HEK293T (cell line): Measurements from ENCODE around the gene CHTF8.

Experiments used
- CTCF ChIA-PET: fragments of 350-600 bp; formaldehyde crosslinking; extraction: SDS; loops from one replicate; lab custom pipeline; 2021; ENCODE audit warnings: antibody characterized with exemption, inconsistent platforms; lab: Yijun Ruan, JAX
- POLR2A ChIA-PET: fragments of 350-600 bp; formaldehyde crosslinking; extraction: SDS; loops from one replicate; lab custom pipeline; 2020; ENCODE audit warnings: antibody characterized with exemption, inconsistent platforms; lab: Yijun Ruan, JAX
- DNase-seq: peaks from one replicate; pipeline ENCODE4 v3.0.0; 2012; ENCODE audit warnings: mixed read lengths; ENCODE audit errors: extremely low spot score
- ARNT ChIP-seq: fragments of 450-650 bp; IDR thresholded peaks from 2 replicates; pipeline ENCODE4 v1.6.1; 2017; ENCODE audit warnings: mild to moderate bottlenecking
- BHLHE40 ChIP-seq: fragments of 450-650 bp; IDR thresholded peaks from 2 replicates; pipeline ENCODE4 v1.6.1; 2016; ENCODE audit warnings: mild to moderate bottlenecking, moderate library complexity, borderline replicate concordance
- CTBP1 ChIP-seq: fragments of 450-650 bp; IDR thresholded peaks from 2 replicates; pipeline ENCODE4 v1.6.1; 2016; ENCODE audit warnings: borderline replicate concordance
- ELF4 ChIP-seq: fragments of 450-650 bp; IDR thresholded peaks from 2 replicates; pipeline ENCODE4 v1.6.1; 2017; ENCODE audit warnings: antibody characterized with exemption
- FOXA1 ChIP-seq: fragments of 450-650 bp; IDR thresholded peaks from 2 replicates; pipeline ENCODE4 v1.6.1; 2016; ENCODE audit warnings: mild to moderate bottlenecking
- FOXK2 ChIP-seq: fragments of 450-650 bp; IDR thresholded peaks from 2 replicates; pipeline ENCODE4 v1.6.1; 2016; ENCODE audit warnings: mild to moderate bottlenecking
- FOXM1 ChIP-seq: fragments of 450-650 bp; IDR thresholded peaks from 2 replicates; pipeline ENCODE4 v1.6.1; 2017; ENCODE audit warnings: mild to moderate bottlenecking, borderline replicate concordance
- HDGF ChIP-seq: fragments of 450-650 bp; IDR thresholded peaks from 2 replicates; pipeline ENCODE4 v1.6.1; 2017; ENCODE audit warnings: antibody characterized with exemption, borderline replicate concordance
- L3MBTL2 ChIP-seq: fragments of 450-650 bp; conservative IDR thresholded peaks from 2 replicates; pipeline ENCODE4 v1.6.1; 2016; ENCODE audit warnings: mild to moderate bottlenecking
- LEF1 ChIP-seq: fragments of 450-650 bp; IDR thresholded peaks from 2 replicates; pipeline ENCODE4 v1.6.1; 2017; ENCODE audit warnings: mild to moderate bottlenecking, borderline replicate concordance
- NFRKB ChIP-seq: fragments of 450-650 bp; IDR thresholded peaks from 2 replicates; pipeline ENCODE4 v1.6.1; 2016; ENCODE audit warnings: mild to moderate bottlenecking, moderate library complexity
- PKNOX1 ChIP-seq: fragments of 450-650 bp; IDR thresholded peaks from 2 replicates; pipeline ENCODE4 v1.6.1; 2016
- SP1 ChIP-seq: fragments of 450-650 bp; IDR thresholded peaks from 2 replicates; pipeline ENCODE4 v1.6.1; 2017
- SUZ12 ChIP-seq: fragments of 450-650 bp; IDR thresholded peaks from 2 replicates; pipeline ENCODE4 v1.6.1; 2016; ENCODE audit warnings: mild to moderate bottlenecking
- TARDBP ChIP-seq: fragments of 450-650 bp; IDR thresholded peaks from 2 replicates; pipeline ENCODE4 v1.6.1; 2016
- ZNF384 ChIP-seq: fragments of 450-650 bp; IDR thresholded peaks from 2 replicates; pipeline ENCODE4 v1.6.1; 2016

Gene CHTF8

GRCh38 chr16:69116256-69116875 is 16.0 kb downstream of the CHTF8 start:
- TF ChIP-seq LEF1, result no peak
- no peak for TF ChIP-seq PKNOX1
- no peak for TF ChIP-seq SP1
- TF ChIP-seq ZNF384, result no peak
- no peak for TF ChIP-seq NFRKB
- TF ChIP-seq HDGF, result no peak
- no peak for TF ChIP-seq FOXK2
- ChIA-PET POLR2A (no interaction called here), CTCF (no interaction called here)
- DNase-seq, result no peak

GRCh38 chr16:69115837-69116236 is 16.6 kb downstream of the CHTF8 start:
- no peak for DNase-seq
- no peak for TF ChIP-seq FOXK2
- no peak for TF ChIP-seq SUZ12
- TF ChIP-seq BHLHE40, result no peak
- no peak for TF ChIP-seq FOXM1
- no peak for TF ChIP-seq ELF4
- no peak for TF ChIP-seq FOXA1
- no peak for TF ChIP-seq ARNT
- no peak for TF ChIP-seq TARDBP
- TF ChIP-seq NFRKB, result no peak
- no peak for TF ChIP-seq LEF1
- no peak for TF ChIP-seq CTBP1
- no peak for TF ChIP-seq ZNF384
- TF ChIP-seq PKNOX1, result no peak
- TF ChIP-seq SP1, result no peak
- TF ChIP-seq L3MBTL2, result no peak
- no peak for TF ChIP-seq HDGF
- ChIA-PET POLR2A (no interaction called here), CTCF (no interaction called here)

- no peak for DNase-seq
- ChIA-PET CTCF (interaction anchor here (0.6 to 4.8 kb wide), 2 partner anchors 8 to 292 kb away, joined by 7 to 26 read pairs; no protein-coding TSS in a partner anchor), POLR2A (interaction anchor here (0.6 kb wide), 1 partner anchor 18 kb away, joined by 3 read pairs; no protein-coding TSS in a partner anchor)
- TF ChIP-seq ZNF384, result no peak
- TF ChIP-seq LEF1, result no peak
- TF ChIP-seq ARNT, result no peak
- TF ChIP-seq TARDBP, result no peak
- no peak for TF ChIP-seq FOXM1
- TF ChIP-seq HDGF, result no peak
- no peak for TF ChIP-seq ELF4
- no peak for TF ChIP-seq L3MBTL2
- no peak for TF ChIP-seq NFRKB
- TF ChIP-seq CTBP1, result no peak
- TF ChIP-seq FOXA1, result no peak
- no peak for TF ChIP-seq PKNOX1
These were observed 17.0 kb downstream of the CHTF8 start for GRCh38 chr16:69115361-69115760.

- CTCF ChIA-PET, result interaction anchor here (0.6 to 4.8 kb wide), 2 partner anchors 8 to 292 kb away, joined by 7 to 26 read pairs; no protein-coding TSS in a partner anchor
- POLR2A ChIA-PET, result interaction anchor here (0.6 kb wide), 1 partner anchor 18 kb away, joined by 3 read pairs; no protein-coding TSS in a partner anchor
These were observed 17.4 kb downstream of the CHTF8 start for GRCh38 chr16:69114976-69115355.

GRCh38 chr16:69114346-69114975 is 17.9 kb downstream of the CHTF8 start:
- CTCF ChIA-PET, result interaction anchor here (4.8 kb wide), 1 partner anchor 9 kb away, joined by 26 read pairs; no protein-coding TSS in a partner anchor
- no peak for DNase-seq
- POLR2A ChIA-PET, result interaction anchor here (0.6 kb wide), 1 partner anchor 18 kb away, joined by 3 read pairs; no protein-coding TSS in a partner anchor
- no peak for TF ChIP-seq TARDBP
- TF ChIP-seq HDGF, result no peak
- TF ChIP-seq L3MBTL2, result no peak
- TF ChIP-seq SP1, result no peak
- no peak for TF ChIP-seq CTBP1

More at GRCh38 chr16:69114976-69115355, 17.4 kb downstream of the CHTF8 start:
- no peak for DNase-seq
- TF ChIP-seq LEF1 (no peak), TARDBP (no peak), L3MBTL2 (no peak), SUZ12 (no peak), ARNT (no peak), ELF4 (no peak), NFRKB (no peak), SP1 (no peak)

GRCh38 chr16:69113216-69113615 is 19.2 kb downstream of the CHTF8 start:
- ChIA-PET CTCF (interaction anchor here (1.5 to 4.8 kb wide), 3 partner anchors 10 to 203 kb away, joined by 6 to 26 read pairs (median 6); no protein-coding TSS in a partner anchor), POLR2A (interaction anchor here (0.7 to 1.5 kb wide), 2 partner anchors 11 to 269 kb away, joined by 3 to 4 read pairs; no protein-coding TSS in a partner anchor)
- TF ChIP-seq TARDBP (no peak), ARNT (no peak), FOXK2 (no peak), L3MBTL2 (no peak), LEF1 (no peak), SP1 (no peak), FOXA1 (no peak), BHLHE40 (no peak), HDGF (no peak), SUZ12 (no peak), PKNOX1 (no peak), CTBP1 (no peak), ELF4 (no peak), NFRKB (no peak), FOXM1 (no peak), ZNF384 (no peak)
- DNase-seq, result no peak
